Stimulated activated naive CD4-positive, alpha-beta T cell treated with Interleukin-2 at 50 U/mL for 16 hours (primary cell): ENCODE results near the gene GMNN.
"Not testable (repeated sequence)": the region's sequence is repeated elsewhere in the genome, so short reads cannot be mapped to it uniquely, and the experiment has no call there.

Experiments
- DNase-seq: peaks from one replicate; lab custom pipeline; 2025; lab: John Stamatoyannopoulos, UW

GMNN gene

DNA sequence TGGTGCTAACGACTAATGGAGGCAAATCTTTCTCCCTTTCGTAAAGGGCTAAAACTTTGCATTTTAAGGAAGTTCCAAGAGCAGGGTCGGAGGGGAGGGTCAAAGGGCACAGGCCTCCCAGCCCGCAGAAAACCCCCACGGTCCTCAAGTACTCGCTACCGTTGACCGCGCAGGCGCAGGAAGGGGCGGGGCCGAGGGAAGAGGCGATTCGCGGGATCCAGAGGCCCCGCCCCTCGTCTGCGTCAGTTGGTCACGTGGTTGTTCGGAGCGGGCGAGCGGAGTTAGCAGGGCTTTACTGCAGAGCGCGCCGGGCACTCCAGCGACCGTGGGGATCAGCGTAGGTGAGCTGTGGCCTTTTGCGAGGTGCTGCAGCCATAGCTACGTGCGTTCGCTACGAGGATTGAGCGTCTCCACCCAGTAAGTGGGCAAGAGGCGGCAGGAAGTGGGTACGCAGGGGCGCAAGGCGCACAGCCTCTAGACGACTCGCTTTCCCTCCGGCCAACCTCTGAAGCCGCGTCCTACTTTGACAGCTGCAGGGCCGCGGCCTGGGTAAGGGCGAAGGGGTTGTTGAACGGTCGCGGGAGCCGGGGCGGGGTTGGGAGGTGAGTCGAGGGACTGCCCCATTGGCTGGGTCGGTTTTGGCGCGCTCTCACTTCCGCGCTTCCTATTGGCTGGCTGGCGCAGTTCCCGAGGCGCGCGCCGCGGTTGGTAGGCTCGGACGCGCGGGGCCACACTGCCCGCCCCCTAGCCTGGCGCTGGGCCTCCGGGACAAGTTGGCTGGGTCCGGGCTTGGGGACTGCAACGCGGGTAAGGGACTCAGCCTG, at the start of gene GMNN:
TSS of gene GMNN (plus strand) at position 242 of the 824 bp plus-strand sequence. CDS start 2,310 bp downstream, outside the sequence.
- DNase-seq = peak; percentile 98

DNA sequence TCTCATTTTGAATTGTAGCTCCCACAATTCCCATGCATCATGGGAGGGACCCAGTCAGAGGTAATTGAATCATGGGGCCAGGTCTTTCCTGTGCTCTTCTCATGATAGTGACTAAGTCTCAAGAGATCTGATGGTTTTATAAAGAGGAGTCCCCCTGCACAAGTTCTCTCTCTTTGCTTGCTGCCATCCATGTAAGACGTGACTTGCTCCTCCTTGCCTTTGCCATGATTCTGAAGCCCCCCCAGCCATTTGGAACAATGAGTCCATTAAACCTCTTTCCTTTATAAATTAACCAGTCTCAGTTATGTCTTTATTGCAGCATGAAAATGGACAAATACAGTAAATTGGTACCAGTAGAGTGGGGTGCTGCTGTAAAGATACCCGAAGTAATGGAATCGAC, 44.1 kb upstream of the GMNN start:
- DNase-seq = not testable (repeated sequence)

DNA sequence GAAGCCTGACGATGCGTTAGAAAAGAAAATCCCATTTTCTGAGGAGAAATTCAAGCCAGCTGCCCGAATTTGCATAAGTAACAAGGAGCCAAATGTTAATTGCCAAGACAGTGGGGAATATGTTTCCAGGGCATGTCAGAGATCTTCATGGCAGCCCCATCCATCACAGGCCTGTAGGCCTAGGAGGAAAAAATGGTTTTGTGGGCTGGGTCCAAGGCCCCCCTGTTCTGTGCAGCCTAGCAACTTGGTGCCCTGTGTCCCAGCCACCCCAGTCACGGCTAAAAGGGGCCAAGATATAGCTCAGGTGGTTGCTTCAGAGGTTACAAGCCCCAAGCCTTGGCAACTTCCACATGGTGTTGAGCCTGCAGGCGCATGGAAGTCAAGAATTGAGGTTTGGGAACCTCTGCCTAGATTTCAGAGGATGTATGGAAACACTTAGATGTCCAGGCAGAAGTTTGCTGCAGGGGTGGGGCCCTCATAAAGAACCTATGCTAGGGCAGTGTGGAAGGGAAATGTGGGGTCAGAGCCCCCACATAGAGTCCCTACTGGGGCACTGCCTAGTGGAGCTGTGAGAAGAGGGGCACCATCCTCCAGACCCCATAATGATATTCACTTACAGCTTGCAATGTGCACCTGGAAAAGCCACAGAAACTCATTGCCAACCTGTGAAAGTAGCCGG, 43.1 kb upstream of the GMNN start:
- DNase-seq = not testable (repeated sequence)

DNA sequence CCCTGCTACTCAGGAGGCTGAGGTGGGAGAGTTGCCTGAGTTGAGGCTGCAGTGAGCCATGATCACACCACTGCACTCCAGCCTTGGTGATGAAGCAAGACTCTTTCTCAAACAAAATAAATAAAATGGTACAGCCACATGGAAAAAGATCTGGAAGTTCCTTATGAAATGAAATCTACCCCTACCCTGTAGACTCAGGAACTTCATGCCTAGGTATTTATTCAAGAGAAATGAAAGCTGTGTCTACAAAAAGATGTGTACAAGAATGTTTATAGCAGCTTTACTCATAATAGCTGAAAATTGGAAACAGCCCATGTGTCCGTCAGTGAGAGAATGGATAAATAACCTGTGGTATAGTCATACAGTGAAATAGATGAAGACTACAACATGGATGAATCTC, 40.6 kb upstream of the GMNN start:
- no peak for DNase-seq

DNA sequence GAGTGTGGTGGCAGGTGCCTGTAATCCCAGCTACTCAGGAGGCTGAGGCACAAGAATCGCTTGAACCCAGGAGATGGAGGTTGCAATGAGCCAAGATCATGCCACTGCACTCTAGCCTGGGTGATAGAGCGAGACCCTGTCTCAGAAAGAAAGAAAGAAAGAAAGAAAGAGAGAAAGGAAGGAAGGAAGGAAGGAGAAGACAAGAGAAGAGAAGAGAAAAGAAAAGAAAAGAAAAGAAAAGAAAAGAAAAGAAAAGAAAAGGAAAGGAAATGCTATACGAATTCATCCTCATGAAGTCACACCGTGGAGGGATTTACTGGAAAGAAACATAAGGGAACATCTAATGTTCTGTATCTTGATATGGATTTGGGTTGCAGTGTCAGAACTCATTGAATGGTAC, 40.0 kb upstream of the GMNN start:
- DNase-seq = not testable (repeated sequence)

DNA sequence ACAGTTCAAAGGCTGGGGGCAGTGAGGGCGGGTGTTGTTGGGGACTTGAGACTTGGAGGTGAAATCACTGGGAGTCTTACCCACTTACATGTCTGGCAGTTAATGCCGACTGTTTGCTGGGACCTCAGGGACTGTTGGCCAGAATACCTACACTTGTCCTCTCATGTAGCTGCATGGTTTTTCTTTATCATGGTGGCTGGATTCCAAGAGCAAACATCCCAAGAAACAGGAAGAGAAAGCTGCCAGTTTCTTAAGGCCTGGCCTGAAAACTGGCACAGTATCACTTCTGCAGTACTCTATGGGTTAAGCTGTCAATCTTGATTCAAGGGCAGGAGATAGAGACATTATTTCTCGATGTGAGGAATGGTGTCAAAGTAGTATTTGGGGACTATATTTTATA, 36.0 kb upstream of the GMNN start:
- DNase-seq = no peak

DNA sequence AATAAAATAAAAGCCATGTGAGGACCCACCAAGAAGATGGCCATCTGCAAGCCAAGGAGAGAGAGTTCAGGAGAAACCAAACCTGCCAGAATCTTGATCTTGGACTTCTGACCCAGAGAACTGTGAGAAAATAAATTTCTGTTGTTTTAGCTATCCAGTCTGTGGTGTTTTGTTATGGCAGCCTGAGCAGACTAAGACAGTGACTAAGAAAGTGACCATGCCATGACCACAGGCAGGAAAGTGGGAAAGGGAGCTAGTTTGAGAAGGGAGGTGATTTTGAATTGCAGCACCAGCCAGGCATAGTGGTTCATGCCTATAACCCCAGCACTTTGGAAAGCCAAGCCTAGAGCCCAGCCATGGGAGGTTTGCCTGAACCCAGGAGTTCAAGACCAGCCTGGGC, 33.9 kb upstream of the GMNN start:
- no peak for DNase-seq

DNA sequence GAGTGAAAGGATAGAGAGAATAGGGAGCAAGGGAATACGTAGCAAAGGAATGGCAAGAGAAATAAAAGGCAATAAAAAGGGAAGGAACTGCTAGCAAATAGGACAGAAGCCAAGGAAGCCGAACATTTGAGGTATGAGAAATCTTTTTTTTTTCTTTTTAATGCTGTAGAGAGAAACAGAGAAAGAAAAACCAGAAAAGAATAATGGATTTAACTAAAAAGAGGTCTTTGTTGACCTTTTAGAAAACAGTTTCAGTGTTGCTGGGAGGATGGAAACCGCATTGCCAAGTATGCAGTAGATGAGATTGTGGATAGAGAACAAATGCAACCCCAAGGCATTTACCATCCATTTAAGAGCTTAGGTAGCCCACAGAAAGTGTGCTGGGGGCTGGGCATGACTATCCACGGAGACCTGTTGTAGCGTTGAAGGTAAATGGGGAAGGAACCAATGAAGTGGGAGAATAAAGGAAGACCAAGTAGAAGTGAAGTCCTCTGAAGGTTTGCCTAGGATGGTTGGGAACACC, 32.5 kb upstream of the GMNN start:
- DNase-seq = no peak

DNA sequence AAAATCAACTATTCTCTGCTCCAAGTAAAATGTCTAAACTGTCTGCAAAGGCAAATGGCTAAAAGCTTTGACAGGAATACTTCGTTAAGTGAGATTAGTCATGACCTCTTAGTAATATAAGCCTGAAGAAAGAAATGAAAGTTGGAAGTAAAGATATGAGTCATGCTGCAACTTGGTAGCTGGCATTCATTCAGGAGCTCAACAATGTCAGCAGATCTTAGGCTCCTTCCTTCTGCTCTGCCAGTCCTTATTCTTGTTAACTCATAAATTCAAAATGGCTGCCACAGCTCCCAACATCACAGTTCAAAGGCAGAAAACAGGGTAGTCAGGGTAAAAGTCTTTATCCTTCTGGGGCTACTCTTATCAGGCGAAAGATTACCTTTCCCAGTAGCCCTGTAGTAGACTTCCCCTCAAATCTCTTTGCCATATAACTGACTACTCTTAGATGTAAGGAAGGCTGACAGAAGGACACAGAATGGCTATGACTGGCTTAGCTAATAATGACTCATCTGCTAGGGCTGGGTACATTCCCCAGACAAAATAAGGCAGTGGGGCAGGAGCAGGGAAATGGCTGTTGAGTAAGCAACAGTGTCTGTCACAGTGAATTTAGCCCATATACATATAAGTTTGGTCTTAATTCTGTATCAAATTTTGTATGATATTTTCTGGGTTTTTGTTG, 31.3 kb upstream of the GMNN start:
- peak; percentile 17 for DNase-seq

DNA sequence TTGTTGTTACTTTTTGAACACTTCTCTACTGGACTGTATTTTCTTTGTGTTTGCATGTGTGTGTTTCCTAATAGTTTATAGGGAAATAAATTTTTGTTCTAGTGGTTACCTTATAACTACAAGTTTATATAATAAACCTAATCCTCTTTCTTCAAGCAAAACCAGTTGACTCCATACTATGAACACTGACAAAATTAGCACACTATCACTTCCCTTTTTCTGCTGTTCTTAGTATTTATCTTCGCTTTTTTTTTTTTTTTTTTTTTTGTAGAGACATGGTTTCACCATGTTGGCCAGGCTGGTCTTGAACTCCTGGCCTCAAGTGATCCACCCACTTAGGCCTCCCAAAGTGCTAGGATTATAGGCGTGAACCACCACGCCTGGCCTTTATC, 30.8 kb upstream of the GMNN start:
- no peak for DNase-seq

DNA sequence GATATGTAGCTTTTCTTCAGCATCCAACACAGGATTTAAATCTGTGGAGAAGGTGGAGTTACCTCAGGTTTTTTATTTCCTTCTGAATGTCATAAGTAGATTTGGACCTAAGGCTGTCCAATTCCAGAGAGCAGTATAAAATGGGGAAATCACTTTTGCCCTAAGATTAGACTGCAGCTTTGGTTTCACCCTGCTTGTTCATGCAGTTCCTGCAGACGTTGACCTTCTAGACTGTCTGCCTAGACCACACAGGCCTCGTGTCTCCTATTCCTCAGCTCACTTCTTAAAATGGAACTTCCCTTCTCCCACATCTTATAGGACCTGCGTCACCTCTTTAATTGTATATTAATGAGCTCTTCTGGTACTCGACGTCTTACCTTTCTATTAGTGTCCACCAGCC, 29.8 kb upstream of the GMNN start:
- no peak for DNase-seq

DNA sequence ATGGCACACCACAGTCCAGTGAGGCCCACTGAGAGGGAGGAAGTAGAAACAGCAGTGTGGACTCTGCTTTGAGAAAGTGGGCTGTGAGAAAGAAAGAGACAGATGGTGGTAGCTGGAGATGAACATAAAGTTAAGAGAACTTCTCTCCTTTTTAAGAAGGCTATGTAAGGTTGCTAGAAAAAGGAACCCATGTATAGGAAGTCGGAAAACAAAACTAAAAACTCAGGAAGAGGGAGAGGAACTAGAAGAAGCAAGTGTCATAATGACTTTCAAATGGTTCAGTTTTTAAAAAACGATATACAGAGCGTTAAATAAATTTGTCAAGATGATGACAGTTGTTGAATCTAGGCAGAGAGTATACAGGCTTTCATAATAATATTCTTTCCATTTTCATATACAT, 25.4 kb upstream of the GMNN start:
- no peak for DNase-seq

DNA sequence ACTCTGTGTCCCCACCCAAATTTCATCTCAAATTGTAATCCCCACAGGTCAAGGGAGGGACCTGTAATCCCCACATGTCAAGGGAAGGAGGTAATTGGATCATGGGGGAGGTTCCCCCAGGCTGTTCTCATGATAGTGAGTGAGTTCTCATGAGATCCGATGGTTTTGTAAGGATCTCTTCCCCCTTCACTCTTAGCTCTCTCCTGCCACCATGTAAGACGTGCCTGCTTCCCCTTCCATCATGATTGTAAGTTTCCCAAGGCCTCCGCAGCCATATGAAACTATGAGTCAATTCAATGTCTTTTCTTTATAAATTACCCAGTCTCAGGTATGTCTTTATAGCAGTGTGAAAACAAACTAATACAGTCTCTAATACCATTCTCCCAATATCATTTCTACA, 23.9 kb upstream of the GMNN start:
- not testable (repeated sequence) for DNase-seq

DNA sequence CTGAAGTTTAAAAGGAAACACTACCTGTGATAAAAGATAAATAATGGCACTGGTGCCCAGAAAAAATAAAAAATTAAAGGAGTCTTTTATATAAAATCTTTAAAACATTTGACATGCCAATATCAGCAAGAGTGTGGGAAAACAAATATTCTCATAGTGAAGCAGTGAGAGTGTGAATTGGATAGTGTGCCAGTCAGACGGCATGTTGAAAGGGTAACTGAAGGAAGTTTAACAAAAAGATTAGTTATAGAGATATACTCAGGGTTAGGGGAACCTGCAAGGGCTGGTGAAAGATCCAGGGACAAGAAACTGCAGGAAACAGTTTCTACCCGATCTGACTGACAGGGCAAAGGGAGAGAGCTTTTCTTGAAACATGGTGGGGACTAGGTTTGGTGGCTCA, 22.2 kb upstream of the GMNN start:
- no peak for DNase-seq

DNA sequence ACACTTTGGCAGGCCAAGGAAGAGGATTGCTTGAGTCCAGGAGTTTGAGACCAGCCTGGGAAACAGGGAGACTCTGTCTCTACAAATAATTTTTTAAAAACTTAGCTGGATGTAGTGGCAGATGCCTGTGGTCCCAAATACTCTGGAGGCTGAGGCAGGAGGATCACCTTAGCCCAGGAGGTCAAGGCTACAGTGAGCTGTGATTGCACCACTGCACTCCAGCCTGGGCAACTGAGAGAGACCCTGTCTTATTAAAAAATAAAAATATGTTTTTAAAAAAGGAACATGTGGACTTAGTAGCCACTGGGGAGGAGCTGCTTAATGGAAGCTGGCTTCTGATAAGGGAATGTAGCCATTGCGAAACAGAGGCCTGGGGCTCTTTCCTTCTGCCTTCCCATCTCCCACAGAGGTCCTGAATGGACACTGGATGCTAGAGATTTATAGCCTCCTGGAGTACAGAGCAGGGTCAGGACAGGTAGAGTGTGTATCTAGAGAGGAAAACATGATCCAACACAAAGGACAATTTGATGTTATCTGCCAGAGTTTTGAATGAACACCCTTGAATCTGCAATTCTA, 21.7 kb upstream of the GMNN start:
- DNase-seq = no peak

DNA sequence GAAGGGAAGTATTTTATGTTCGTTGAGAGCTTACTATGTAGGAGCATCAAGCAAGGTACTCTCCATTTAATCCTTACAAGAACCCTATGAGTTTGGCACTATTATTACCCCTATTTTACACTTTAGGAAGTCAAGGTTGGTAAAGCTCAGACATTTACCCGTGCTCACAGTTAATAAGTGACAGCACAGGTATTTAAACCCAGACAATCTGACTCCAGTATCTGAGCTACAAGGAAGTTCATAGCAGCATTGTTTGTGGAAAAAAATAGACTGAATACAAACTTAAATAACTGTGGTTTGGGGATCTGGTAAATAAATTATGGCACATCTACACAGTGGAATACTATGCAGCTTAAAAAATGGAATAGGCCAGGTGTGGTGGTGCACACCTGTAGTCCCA, 21.2 kb upstream of the GMNN start:
- DNase-seq = no peak

DNA sequence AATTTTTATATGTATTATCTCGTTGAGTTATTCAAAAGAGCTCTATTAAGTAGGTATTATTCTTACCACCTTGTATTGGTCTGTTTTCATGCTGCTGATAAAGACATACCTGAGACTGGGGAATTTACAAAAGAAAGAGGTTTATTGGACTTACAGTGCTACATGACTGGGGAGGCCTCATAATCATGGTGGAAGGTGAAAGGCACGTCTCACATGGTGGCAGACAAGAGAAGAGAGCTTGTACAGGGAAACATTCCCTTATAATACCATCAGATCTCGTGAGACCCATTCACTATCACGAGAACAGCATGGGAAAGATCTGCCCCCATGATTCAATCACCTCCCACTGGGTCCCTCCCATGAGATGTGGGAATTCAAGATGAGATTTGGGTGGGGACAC, 20.4 kb upstream of the GMNN start:
- not testable (repeated sequence) for DNase-seq

DNA sequence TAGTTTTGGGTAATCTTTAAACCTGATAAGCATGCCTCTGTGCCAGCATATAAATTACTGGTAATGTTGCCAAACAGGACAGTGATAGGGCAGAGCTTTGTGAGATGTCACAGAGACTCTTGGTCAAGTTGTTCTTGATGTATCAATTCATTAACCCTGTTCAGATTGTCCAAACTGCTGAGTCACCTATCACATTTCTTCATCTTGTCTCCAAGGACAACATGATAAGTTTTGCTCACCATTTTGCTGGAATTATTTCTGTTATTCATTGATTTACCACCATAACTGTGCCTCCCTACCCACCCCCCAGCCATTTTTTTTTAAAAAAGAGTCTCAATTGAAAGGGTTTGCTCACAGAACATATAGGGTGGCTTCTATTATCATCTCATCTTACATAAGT, 19.5 kb upstream of the GMNN start:
- no peak for DNase-seq

DNA sequence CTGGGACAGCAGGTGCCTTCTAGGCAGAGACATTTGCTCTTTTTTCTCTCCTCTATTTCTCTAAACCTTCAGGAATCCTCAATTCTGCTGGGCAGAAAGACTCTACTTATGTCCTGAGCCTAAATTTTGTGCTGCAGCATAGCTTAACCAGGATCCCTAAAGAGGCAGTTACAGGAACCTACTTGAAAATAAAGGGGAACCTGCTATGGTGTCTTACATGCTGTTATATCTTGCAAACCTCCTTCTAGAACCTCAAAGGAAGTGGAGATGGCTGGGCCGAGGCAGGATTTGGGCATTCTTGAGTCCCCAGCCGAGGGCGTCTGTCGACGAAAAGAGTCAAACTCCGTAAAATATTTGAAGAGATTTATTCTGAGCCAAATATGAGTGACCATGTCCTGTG, 17.1 kb upstream of the GMNN start:
- DNase-seq = no peak

DNA sequence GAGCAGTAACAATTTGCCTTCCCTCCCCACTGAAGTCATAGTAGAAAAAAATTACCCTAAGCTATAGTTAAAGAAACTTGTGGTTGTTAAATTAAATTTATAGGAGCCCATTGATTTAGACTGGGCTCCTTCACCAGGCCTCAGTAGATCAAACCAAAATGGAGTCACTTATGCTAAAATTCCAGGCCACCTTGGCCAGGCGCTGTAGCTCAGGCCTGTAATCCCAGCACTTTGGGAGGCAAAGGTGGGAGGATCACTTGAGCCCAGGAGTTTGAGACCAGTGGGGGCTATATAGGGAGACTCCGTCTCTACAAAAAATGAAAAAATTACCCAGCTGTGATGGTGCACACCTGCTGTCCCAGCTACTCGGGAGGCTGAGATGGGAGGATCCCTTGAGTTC, 15.0 kb upstream of the GMNN start:
- no peak for DNase-seq

DNA sequence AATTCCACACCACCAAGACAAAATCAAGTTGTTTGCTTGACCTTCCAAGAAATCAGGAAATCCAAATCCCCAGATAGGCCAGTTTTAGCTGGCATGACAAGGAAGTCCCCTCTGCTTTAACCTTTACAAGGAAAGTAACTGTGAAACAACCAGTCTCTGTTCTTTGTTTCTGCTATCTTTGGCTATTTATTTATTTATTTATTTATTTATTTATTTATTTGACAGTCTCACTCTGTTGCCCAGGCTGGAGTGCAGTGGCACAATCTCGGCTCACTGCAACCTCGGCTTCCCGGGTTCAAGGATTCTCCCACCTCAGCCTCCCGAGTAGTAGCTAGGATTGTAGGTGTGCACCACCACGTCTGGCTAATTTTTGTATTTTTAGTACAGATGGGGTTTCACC, 14.5 kb upstream of the GMNN start:
- no peak for DNase-seq

DNA sequence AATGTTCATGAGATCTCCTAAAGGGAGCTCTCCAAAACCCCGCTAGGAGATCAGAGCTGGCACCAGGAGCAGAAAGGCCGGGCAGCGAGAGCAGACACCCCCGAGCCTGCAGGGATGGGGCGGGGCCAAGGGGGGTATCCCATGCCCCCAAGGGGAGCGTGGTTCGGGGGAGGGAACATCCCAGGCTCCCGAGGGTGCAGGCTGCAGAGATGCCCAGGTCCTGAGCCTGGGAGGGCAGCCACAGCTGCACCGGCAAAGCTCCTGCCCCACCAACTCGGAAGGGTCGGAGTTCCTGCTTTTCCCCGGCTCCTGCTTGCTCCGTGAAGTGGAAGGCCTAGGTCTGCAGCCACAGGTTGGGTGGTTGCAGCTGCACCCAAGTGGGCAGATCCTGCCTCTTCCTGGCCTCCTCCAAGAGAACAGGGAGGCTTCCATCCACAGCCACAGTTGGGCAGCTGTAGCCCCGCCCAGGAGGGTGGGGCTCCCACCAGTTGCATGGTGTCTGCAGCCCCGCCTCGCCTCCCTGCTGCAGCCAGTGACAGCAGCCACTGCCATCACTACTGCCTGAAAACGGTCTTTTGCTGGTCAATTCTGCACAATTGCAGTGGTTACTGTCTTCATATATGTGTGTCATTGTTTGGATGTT, 13.4 kb upstream of the GMNN start:
- no peak for DNase-seq
